HCT116 (cell line): ENCODE data around the gene ATOH8. TPM values are rescaled to one million over a fixed set of nuclear protein-coding genes. Genes with fewer than 3 reads are reported as not detected.

Experiments
- ATAC-seq: fragments of 200-7000 bp; cut with Tn5 transposase; 2 replicates; pipeline ENCODE4 v1.9.1; 2020; ENCODE audit warnings: mild to moderate bottlenecking, moderate library complexity
- BruUV-seq: library from RNA; stranded (reverse); fragments of 400-500 nt; replicated peaks from 2 replicates; lab custom pipeline; 2021; lab: Mats Ljungman, UMichigan
- CTCF ChIA-PET: fragments of 300-600 bp; sonication (Branson Sonifier 250); formaldehyde crosslinking; loops from one replicate; lab custom pipeline; 2021; ENCODE audit warnings: antibody characterized with exemption; lab: Charles Lee
- POLR2A ChIA-PET: fragments of 300-600, 350-600 bp; sonication (Branson Sonifier 250); formaldehyde crosslinking; loops from one replicate; lab custom pipeline; 2021; ENCODE audit warnings: antibody characterized with exemption; lab: Charles Lee
- RAD21 ChIA-PET, 2 experiments: fragments of 300-600 bp; sonication (Branson Sonifier 250); formaldehyde crosslinking; loops; one replicate each; lab custom pipeline; 2023; ENCODE audit warnings: low total read pairs in 2 of 2; ENCODE audit not compliant: uncharacterized antibody in 2 of 2, unreplicated experiment in 2 of 2, low non-redundant PET in 1 of 2; lab: Charles Lee
- DNase-seq: peaks from one replicate; pipeline ENCODE4 v3.0.0-alpha.2; 2010; ENCODE audit warnings: low read depth, low spot score
- H2AFZ ChIP-seq: fragments of 200-600 bp; shearing (Covaris generic), sonication (generic); 2 replicates; pipeline ENCODE4 v1.6.1; 2017; ENCODE audit warnings: low read depth, mixed run types, mixed read lengths, antibody characterized with exemption, low read length; ENCODE audit not compliant: poor library complexity, severe bottlenecking
- H3K27ac ChIP-seq: 2 replicates; pipeline ENCODE4 v1.5.1; 2012; ENCODE audit warnings: low read depth, low read length
- H3K27me3 ChIP-seq: fragments of 200-600 bp; sonication (generic); 2 replicates; pipeline ENCODE4 v1.6.1; 2016; ENCODE audit warnings: mixed run types, low read length, mixed read lengths; ENCODE audit not compliant: insufficient read depth
- H3K36me3 ChIP-seq, 2 experiments: fragments of 200-500 bp in 1 of 2; fragments of 200-600 bp in 1 of 2; sonication (Bioruptor generic) in 1 of 2; sonication (generic) in 1 of 2; 2 replicates each; pipeline versions ENCODE4 v1.5.1 to v1.6.1; 2014 to 2016; ENCODE audit warnings: low read length in 2 of 2, inconsistent platforms in 1 of 2, mixed read lengths in 1 of 2, mixed run types in 1 of 2; ENCODE audit not compliant: insufficient read depth in 2 of 2, control insufficient read depth in 1 of 2
- H3K4me1 ChIP-seq, 2 experiments: fragments of 200-600 bp in 1 of 2; sonication (generic) in 1 of 2; 2 replicates each; pipeline versions ENCODE4 v1.5.1 to v1.6.1; 2012 to 2017; ENCODE audit warnings: low read length in 2 of 2, inconsistent platforms in 1 of 2, mild to moderate bottlenecking in 1 of 2, mixed read lengths in 1 of 2, mixed run types in 1 of 2, moderate library complexity in 1 of 2; ENCODE audit not compliant: insufficient read depth in 2 of 2, control insufficient read depth in 1 of 2
- H3K4me2 ChIP-seq: fragments of 200-600 bp; sonication (generic); 2 replicates; pipeline ENCODE4 v1.6.1; 2017; ENCODE audit warnings: mixed run types, low read length, mixed read lengths
- H3K4me3 ChIP-seq, 2 experiments: fragments of 200-600 bp in 1 of 2; sonication (generic) in 1 of 2; replicated peaks in 1 of 2; 2 replicates each; pipeline ENCODE4 v1.5.1; 2011 to 2016; ENCODE audit warnings: low read length in 2 of 2, control low read depth in 1 of 2, low read depth in 1 of 2, mild to moderate bottlenecking in 1 of 2, mixed read lengths in 1 of 2, mixed run types in 1 of 2
- H3K79me2 ChIP-seq: fragments of 200-600 bp; sonication (generic); 2 replicates; pipeline ENCODE4 v1.6.1; 2017; ENCODE audit warnings: mild to moderate bottlenecking, mixed run types, low read length, moderate library complexity, mixed read lengths; ENCODE audit not compliant: insufficient read depth
- H3K9ac ChIP-seq: fragments of 200-600 bp; sonication (generic); 2 replicates; pipeline ENCODE4 v1.6.1; 2016; ENCODE audit warnings: low read length, mixed read lengths
- H3K9me2 ChIP-seq: fragments of 200-600 bp; sonication (generic), shearing (Covaris generic); 2 replicates; pipeline ENCODE4 v1.6.1; 2017; ENCODE audit warnings: mixed run types, mild to moderate bottlenecking, moderate library complexity; ENCODE audit not compliant: insufficient read depth
- H3K9me3 ChIP-seq, 2 experiments: fragments of 200-500 bp in 1 of 2; fragments of 200-600 bp in 1 of 2; sonication (Bioruptor generic) in 1 of 2; sonication (generic) in 1 of 2; 2 replicates each; pipeline ENCODE4 v1.6.1; 2014 to 2017; ENCODE audit warnings: low read length in 2 of 2, mixed read lengths in 2 of 2, inconsistent platforms in 1 of 2, low read depth in 1 of 2, mild to moderate bottlenecking in 1 of 2, mixed run types in 1 of 2, moderate library complexity in 1 of 2; ENCODE audit not compliant: control insufficient read depth in 1 of 2, insufficient read depth in 1 of 2
- H4K20me1 ChIP-seq: fragments of 200-600 bp; sonication (generic), shearing (Covaris generic); 2 replicates; pipeline ENCODE4 v1.6.1; 2017; ENCODE audit warnings: mixed run types, mild to moderate bottlenecking, moderate library complexity; ENCODE audit not compliant: insufficient read depth
- CBX3 ChIP-seq: IDR thresholded peaks from 2 replicates; pipeline ENCODE4 v1.6.1; 2012; ENCODE audit warnings: low read depth
- CEBPB ChIP-seq: IDR thresholded peaks from 2 replicates; pipeline ENCODE4 v1.6.1; 2012; ENCODE audit warnings: low read depth
- CTCF ChIP-seq, 3 experiments: fragments of 200-600 bp in 1 of 3; sonication (generic) in 1 of 3; IDR thresholded peaks in 2 of 3; conservative IDR thresholded peaks in 1 of 3; 2 replicates each; pipeline ENCODE4 v1.5.1; 2012 to 2017; ENCODE audit warnings: low read depth in 2 of 3, low read length in 2 of 3, antibody characterized with exemption in 1 of 3, borderline replicate concordance in 1 of 3, control low read depth in 1 of 3, mild to moderate bottlenecking in 1 of 3, mixed read lengths in 1 of 3, mixed run types in 1 of 3, moderate library complexity in 1 of 3; ENCODE audit not compliant: insufficient read depth in 1 of 3
- EGR1 ChIP-seq: IDR thresholded peaks from 2 replicates; pipeline ENCODE4 v1.6.1; 2012; ENCODE audit warnings: low read depth
- EZH2 ChIP-seq: fragments of 200-600 bp; sonication (generic); IDR thresholded peaks from 2 replicates; pipeline ENCODE4 v1.6.1; 2017; ENCODE audit warnings: antibody characterized with exemption, mixed run types
- EZH2phosphoT487 ChIP-seq: fragments of 200-600 bp; IDR thresholded peaks from 2 replicates; pipeline ENCODE4 v1.6.1; 2018; ENCODE audit warnings: antibody characterized with exemption, borderline replicate concordance
- FOSL1 ChIP-seq: IDR thresholded peaks from 2 replicates; pipeline ENCODE4 v1.6.1; 2012; ENCODE audit warnings: low read depth
- JUND ChIP-seq: IDR thresholded peaks from 2 replicates; pipeline ENCODE4 v1.6.1; 2012
- POLR2A ChIP-seq: IDR thresholded peaks from 2 replicates; pipeline ENCODE4 v1.7.0; 2011; ENCODE audit warnings: borderline replicate concordance; ENCODE audit not compliant: insufficient read depth, insufficient read length; ENCODE audit errors: extremely low read depth
- POLR2AphosphoS5 ChIP-seq: IDR thresholded peaks from 2 replicates; pipeline ENCODE4 v1.6.1; 2011; ENCODE audit warnings: mild to moderate bottlenecking, low read depth, low read length, moderate library complexity
- RAD21 ChIP-seq: IDR thresholded peaks from 2 replicates; pipeline ENCODE4 v1.6.1; 2012; ENCODE audit warnings: low read depth, mild to moderate bottlenecking
- REST ChIP-seq: IDR thresholded peaks from 2 replicates; pipeline ENCODE4 v1.6.1; 2012; ENCODE audit warnings: low read depth
- SIN3A ChIP-seq: IDR thresholded peaks from 2 replicates; pipeline ENCODE4 v1.6.1; 2012; ENCODE audit warnings: low read depth
- SP1 ChIP-seq: IDR thresholded peaks from 2 replicates; pipeline ENCODE4 v1.6.1; 2012; ENCODE audit warnings: low read depth
- TCF7L2 ChIP-seq: IDR thresholded peaks from 2 replicates; pipeline ENCODE4 v1.7.0; 2011; ENCODE audit warnings: borderline replicate concordance, inconsistent platforms; ENCODE audit not compliant: insufficient read depth, insufficient read length; ENCODE audit errors: extremely low read depth
- YY1 ChIP-seq: IDR thresholded peaks from 2 replicates; pipeline ENCODE4 v1.6.1; 2011; ENCODE audit warnings: low read length, low read depth, moderate library complexity, mild to moderate bottlenecking; ENCODE audit not compliant: insufficient replicate concordance; ENCODE audit errors: extremely low read depth
- ZBTB33 ChIP-seq: IDR thresholded peaks from 2 replicates; pipeline ENCODE4 v1.6.1; 2011; ENCODE audit warnings: mild to moderate bottlenecking, low read length, moderate library complexity; ENCODE audit not compliant: insufficient replicate concordance; ENCODE audit errors: extremely low read depth
- ZFX ChIP-seq: fragments of 450-650 bp; IDR thresholded peaks from 2 replicates; pipeline ENCODE4 v1.6.1; 2017
- ZNF274 ChIP-seq: fragments of 200-500 bp; sonication (Bioruptor generic); IDR thresholded peaks from 2 replicates; pipeline ENCODE4 v1.6.1; 2014; ENCODE audit warnings: mild to moderate bottlenecking, low read depth, low read length, inconsistent platforms
- intact Hi-C: fragments of 100-400 bp; cut with micrococcal nuclease; formaldehyde crosslinking; loops from 2 replicates; pipeline ENCODE4 v1.10.0; 2022
- total RNA-seq: library from RNA; stranded (reverse); gene quantifications from one replicate; pipeline ENCODE4 v1.2.1, GENCODE V29; 2021; ENCODE audit not compliant: unreplicated experiment
- TF ChIP-seq, protein P1 (sequence below): IDR thresholded peaks from 2 replicates; pipeline ENCODE4 v1.6.1; 2012

Gene ATOH8
- total RNA-seq, 1 experiment from 2014 or later, result 0.74 TPM

GRCh38 chr2:85753035-85753524 lies 711 bp upstream of the ATOH8 start:
- RAD21 ChIA-PET, result interaction anchor here (0.7 to 1.2 kb wide), 3 partner anchors 10 to 61 kb away, joined by 3 read pairs; no protein-coding TSS in a partner anchor
- Histone ChIP-seq H3K27ac (peak overlapping the region; percentile 24; the same call in 1 of the 2 replicates), H3K27me3 (peaks cover 56% of the 10 kb centered on the region), H3K9me3 (no peaks in the 10 kb centered on the region), H2AFZ (peak overlapping the region; percentile 54), H3K4me3 (no peak overlapping the region), H3K36me3 (no peaks in the 10 kb centered on the region), H3K79me2 (no peaks in the 10 kb centered on the region), H3K4me2 (peak overlapping the region; percentile 82), H3K9me2 (no peaks in the 10 kb centered on the region)
- POLR2A ChIA-PET, result no interaction called here
- intact Hi-C loops, result no loop called here
- BruUV-seq, result no TSS peak
- no peak for ATAC-seq
- CTCF ChIA-PET, result interaction anchor here (1.1 to 4.4 kb wide), 5 partner anchors 11 to 75 kb away, joined by 3 to 41 read pairs (median 5); no protein-coding TSS in a partner anchor
- TF ChIP-seq EZH2phosphoT487 (no peak), REST (no peak), EZH2 (no peak), CEBPB (no peak), SIN3A (no peak), TCF7L2 (no peak), JUND (no peak), YY1 (no peak), ZFX (no peak), POLR2A (no peak), EGR1 (no peak), POLR2AphosphoS5 (no peak), ZBTB33 (no peak), SP1 (no peak), CBX3 (no peak), RAD21 (no peak), FOSL1 (no peak), CTCF (IDR thresholded peaks at IDR 0.05 in 2 of 3, conservative IDR thresholded peaks at IDR 0.05 in 1 of 3; ENCODE audit: borderline replicate concordance in 1 of 3, insufficient read depth in 1 of 3, low read depth in 2 of 3, low read length in 2 of 3) (no peak), ZNF274 (no peak)
- TF ChIP-seq, protein P1, sequence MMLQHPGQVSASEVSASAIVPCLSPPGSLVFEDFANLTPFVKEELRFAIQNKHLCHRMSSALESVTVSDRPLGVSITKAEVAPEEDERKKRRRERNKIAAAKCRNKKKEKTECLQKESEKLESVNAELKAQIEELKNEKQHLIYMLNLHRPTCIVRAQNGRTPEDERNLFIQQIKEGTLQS, result no peak
- TF ChIP-seq, all 23 proteins: peak for 0
- H4K20me1 ChIP-seq, result no peaks in the 10 kb centered on the region
- DNase-seq, result no peak
- H3K4me1 ChIP-seq, result peaks cover 23 to 36% of the 10 kb centered on the region in 2 experiments
- H3K9ac ChIP-seq, result no peak overlapping the region
